HepG2 (cell line): ENCODE results near the gene WDR93. TPM values are rescaled to one million over a fixed set of nuclear protein-coding genes. Genes with fewer than 3 reads are reported as not detected.
A peak's percentile ranks its signal among the peaks of the same experiment; 100 is the strongest.

Experiments used
- CHD2 ChIP-seq: IDR thresholded peaks from 2 replicates; pipeline ENCODE4 v1.6.1; 2011; ENCODE audit warnings: low read depth, low read length, improper control_type of control experiment
- HIVEP1 ChIP-seq: sonication (generic); formaldehyde crosslinking; IDR thresholded peaks from 2 replicates; pipeline ENCODE4 v1.4.0; 2020; ENCODE audit warnings: mild to moderate bottlenecking, missing genetic modification reagents
- HMG20B ChIP-seq: conservative IDR thresholded peaks from 2 replicates; pipeline ENCODE4 v1.6.1; 2016; ENCODE audit warnings: missing genetic modification reagents, missing compliant biosample characterization
- HOXA5 ChIP-seq: sonication (generic); formaldehyde crosslinking; IDR thresholded peaks from 2 replicates; pipeline ENCODE4 v1.4.0; 2020; ENCODE audit warnings: missing genetic modification reagents
- KDM1A ChIP-seq: IDR thresholded peaks from 2 replicates; pipeline ENCODE4 v1.6.1; 2016; ENCODE audit warnings: missing compliant biosample characterization
- KMT2A ChIP-seq: sonication (generic); formaldehyde crosslinking; IDR thresholded peaks from 2 replicates; pipeline ENCODE4 v1.4.0; 2020; ENCODE audit warnings: missing genetic modification reagents
- PAF1 ChIP-seq: IDR thresholded peaks from 2 replicates; pipeline ENCODE4 v1.6.1; 2016; ENCODE audit warnings: missing genetic modification reagents, missing compliant biosample characterization
- PCBP1 ChIP-seq: fragments of 200-400 bp; formaldehyde crosslinking; IDR thresholded peaks from 2 replicates; pipeline ENCODE4 v1.6.1; 2017; ENCODE audit warnings: mild to moderate bottlenecking, low read depth, low read length, borderline replicate concordance
- TBX2 ChIP-seq: sonication (generic); formaldehyde crosslinking; IDR thresholded peaks from 2 replicates; pipeline ENCODE4 v1.5.0; 2020; ENCODE audit warnings: missing genetic modification reagents, mild to moderate bottlenecking, borderline replicate concordance
- TCF7 ChIP-seq: sonication (generic); IDR thresholded peaks from 2 replicates; pipeline ENCODE4 v1.6.1; 2016; ENCODE audit warnings: antibody characterized with exemption, low read depth
- ZEB1 ChIP-seq: IDR thresholded peaks from 2 replicates; pipeline ENCODE4 v1.6.1; 2012; ENCODE audit warnings: mild to moderate bottlenecking, low read depth, inconsistent platforms; ENCODE audit not compliant: insufficient replicate concordance
- ZNF30 ChIP-seq: sonication (generic); formaldehyde crosslinking; IDR thresholded peaks from 2 replicates; pipeline ENCODE4 v1.5.0; 2020; ENCODE audit warnings: mild to moderate bottlenecking, missing genetic modification reagents
- ZNF792 ChIP-seq: IDR thresholded peaks from 2 replicates; pipeline ENCODE4 v1.6.1; 2016
- polyA plus RNA-seq, 8 experiments: library from polyadenylated mRNA; depleted of rRNA in 3 of 8; stranded (reverse) in 7 of 8; unstranded in 1 of 8; fragments of >200 nt; fragmentation: Illumina TruSeq in 4 of 8; extraction: Trizol in 4 of 8; gene quantifications; 2 replicates each; pipeline versions ENCODE4 v1.2.1 to v1.2.3, GENCODE V29; 2011 to 2016; ENCODE audit warnings: low read depth in 4 of 8, missing spikeins in 1 of 8, mixed read lengths in 1 of 8; ENCODE audit not compliant: insufficient read depth in 1 of 8
- total RNA-seq, 5 experiments: library from RNA; depleted of rRNA; stranded (reverse); fragments of >200 nt; fragmentation: Illumina TruSeq; extraction: Trizol; gene quantifications; 2 replicates each; pipeline ENCODE4 v1.2.3, GENCODE V29; 2016; ENCODE audit warnings: low read depth in 1 of 5
- TF ChIP-seq, protein P1 (sequence below): sonication (generic); formaldehyde crosslinking; IDR thresholded peaks from 2 replicates; pipeline ENCODE4 v1.4.0; 2020; ENCODE audit warnings: missing genetic modification reagents, borderline replicate concordance
- TF ChIP-seq, protein P2 (sequence below): IDR thresholded peaks from 2 replicates; pipeline ENCODE4 v1.6.1; 2016; ENCODE audit warnings: missing biosample characterization, missing genetic modification reagents, low read depth
- TF ChIP-seq, protein P3 (sequence below): sonication (generic); formaldehyde crosslinking; IDR thresholded peaks from 2 replicates; pipeline ENCODE4 v1.5.0; 2020; ENCODE audit warnings: mild to moderate bottlenecking, missing genetic modification reagents, borderline replicate concordance

WDR93 gene
- total and polyA plus RNA-seq, 2 of the 13 experiments (the other 11 are each of a cell fraction or from before 2014, with no cell fraction given): 0.07 TPM; not detected in 1

DNA sequence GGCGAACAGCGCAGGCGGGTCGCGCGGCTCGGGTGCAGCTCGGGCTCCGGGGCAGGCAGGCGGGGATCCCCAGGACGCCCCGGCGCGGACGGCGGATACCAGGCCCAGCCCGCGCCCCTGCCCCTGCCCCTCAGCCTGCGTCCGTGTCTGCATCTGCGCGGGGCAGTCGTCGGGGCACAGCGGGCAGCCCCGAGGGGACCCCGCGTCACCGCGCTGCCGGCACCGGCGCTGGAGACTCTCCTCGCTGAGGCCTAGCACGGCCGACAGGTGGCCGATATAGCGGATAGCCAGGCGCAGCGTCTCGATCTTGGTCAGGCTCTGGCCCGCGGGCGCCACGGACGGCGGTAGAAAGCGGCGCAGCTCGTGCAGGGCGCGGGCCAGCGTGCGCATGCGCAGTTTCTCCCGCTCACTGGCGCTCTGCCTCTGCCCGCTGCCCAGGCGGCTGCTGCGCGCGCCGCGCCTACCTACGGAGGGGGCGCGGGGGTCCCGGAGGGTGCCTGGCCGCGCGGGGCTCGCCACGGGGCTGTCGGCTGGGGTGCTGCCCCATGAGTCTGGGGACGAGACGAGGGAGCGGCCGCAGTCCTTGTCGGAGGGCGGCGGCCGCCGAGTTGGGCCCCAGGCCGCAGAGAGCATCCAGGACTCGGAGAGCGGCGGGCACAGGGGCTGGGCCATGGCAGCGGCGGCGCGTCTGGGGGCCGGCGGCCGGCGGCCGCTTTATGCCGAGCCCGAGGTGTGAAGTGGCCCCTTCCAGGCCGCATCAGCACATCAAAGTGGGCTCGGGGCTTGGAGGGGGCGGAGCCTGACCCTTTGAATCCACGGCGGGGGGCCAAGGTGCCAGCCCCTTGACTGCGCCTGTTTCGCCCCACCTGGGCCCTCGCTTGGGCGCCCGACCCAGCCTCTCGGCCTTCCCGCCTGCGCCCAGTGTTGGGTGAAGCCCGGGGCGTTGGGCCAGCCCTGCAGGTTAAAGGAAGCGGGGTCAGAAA is 60.2 kb downstream of the WDR93 start, which contains the start of gene MESP1 (continued):
- TF ChIP-seq, protein P1, sequence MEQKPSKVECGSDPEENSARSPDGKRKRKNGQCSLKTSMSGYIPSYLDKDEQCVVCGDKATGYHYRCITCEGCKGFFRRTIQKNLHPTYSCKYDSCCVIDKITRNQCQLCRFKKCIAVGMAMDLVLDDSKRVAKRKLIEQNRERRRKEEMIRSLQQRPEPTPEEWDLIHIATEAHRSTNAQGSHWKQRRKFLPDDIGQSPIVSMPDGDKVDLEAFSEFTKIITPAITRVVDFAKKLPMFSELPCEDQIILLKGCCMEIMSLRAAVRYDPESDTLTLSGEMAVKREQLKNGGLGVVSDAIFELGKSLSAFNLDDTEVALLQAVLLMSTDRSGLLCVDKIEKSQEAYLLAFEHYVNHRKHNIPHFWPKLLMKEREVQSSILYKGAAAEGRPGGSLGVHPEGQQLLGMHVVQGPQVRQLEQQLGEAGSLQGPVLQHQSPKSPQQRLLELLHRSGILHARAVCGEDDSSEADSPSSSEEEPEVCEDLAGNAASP (CRISPR knock-in tag): peak; percentile 42; the same call in 1 of the 2 replicates
- TF ChIP-seq, protein P2, sequence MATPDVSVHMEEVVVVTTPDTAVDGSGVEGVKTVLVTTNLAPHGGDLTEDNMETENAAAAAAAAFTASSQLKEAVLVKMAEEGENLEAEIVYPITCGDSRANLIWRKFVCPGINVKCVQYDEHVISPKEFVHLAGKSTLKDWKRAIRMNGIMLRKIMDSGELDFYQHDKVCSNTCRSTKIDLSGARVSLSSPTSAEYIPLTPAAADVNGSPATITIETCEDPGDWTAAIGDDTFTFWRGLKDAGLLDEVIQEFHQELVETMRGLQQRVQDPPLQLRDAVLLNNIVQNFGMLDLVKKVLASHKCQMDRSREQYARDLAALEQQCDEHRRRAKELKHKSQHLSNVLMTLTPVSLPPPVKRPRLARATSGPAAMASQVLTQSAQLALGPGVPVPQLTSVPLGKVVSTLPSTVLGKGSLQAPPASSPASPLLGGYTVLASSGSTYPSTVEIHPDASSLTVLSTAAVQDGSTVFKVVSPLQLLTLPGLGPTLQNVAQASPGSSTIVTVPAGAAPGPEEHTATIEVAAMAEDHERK (CRISPR knock-in tag): no peak
- TF ChIP-seq KDM1A (CRISPR knock-in tag) (no peak), HIVEP1 (CRISPR knock-in tag) (no peak), ZNF792 (peak; percentile 69; the same call in 1 of the 2 replicates), KMT2A (peak; percentile 64; the same call in 1 of the 2 replicates), CHD2 (no peak), HMG20B (CRISPR knock-in tag) (no peak), ZEB1 (no peak), PAF1 (CRISPR knock-in tag) (no peak), ZNF30 (no peak), HOXA5 (CRISPR knock-in tag) (no peak; the same call in 1 of the 2 replicates), TBX2 (peak; percentile 41; the same call in 1 of the 2 replicates), PCBP1 (no peak), TCF7 (no peak)
- TF ChIP-seq, protein P3, sequence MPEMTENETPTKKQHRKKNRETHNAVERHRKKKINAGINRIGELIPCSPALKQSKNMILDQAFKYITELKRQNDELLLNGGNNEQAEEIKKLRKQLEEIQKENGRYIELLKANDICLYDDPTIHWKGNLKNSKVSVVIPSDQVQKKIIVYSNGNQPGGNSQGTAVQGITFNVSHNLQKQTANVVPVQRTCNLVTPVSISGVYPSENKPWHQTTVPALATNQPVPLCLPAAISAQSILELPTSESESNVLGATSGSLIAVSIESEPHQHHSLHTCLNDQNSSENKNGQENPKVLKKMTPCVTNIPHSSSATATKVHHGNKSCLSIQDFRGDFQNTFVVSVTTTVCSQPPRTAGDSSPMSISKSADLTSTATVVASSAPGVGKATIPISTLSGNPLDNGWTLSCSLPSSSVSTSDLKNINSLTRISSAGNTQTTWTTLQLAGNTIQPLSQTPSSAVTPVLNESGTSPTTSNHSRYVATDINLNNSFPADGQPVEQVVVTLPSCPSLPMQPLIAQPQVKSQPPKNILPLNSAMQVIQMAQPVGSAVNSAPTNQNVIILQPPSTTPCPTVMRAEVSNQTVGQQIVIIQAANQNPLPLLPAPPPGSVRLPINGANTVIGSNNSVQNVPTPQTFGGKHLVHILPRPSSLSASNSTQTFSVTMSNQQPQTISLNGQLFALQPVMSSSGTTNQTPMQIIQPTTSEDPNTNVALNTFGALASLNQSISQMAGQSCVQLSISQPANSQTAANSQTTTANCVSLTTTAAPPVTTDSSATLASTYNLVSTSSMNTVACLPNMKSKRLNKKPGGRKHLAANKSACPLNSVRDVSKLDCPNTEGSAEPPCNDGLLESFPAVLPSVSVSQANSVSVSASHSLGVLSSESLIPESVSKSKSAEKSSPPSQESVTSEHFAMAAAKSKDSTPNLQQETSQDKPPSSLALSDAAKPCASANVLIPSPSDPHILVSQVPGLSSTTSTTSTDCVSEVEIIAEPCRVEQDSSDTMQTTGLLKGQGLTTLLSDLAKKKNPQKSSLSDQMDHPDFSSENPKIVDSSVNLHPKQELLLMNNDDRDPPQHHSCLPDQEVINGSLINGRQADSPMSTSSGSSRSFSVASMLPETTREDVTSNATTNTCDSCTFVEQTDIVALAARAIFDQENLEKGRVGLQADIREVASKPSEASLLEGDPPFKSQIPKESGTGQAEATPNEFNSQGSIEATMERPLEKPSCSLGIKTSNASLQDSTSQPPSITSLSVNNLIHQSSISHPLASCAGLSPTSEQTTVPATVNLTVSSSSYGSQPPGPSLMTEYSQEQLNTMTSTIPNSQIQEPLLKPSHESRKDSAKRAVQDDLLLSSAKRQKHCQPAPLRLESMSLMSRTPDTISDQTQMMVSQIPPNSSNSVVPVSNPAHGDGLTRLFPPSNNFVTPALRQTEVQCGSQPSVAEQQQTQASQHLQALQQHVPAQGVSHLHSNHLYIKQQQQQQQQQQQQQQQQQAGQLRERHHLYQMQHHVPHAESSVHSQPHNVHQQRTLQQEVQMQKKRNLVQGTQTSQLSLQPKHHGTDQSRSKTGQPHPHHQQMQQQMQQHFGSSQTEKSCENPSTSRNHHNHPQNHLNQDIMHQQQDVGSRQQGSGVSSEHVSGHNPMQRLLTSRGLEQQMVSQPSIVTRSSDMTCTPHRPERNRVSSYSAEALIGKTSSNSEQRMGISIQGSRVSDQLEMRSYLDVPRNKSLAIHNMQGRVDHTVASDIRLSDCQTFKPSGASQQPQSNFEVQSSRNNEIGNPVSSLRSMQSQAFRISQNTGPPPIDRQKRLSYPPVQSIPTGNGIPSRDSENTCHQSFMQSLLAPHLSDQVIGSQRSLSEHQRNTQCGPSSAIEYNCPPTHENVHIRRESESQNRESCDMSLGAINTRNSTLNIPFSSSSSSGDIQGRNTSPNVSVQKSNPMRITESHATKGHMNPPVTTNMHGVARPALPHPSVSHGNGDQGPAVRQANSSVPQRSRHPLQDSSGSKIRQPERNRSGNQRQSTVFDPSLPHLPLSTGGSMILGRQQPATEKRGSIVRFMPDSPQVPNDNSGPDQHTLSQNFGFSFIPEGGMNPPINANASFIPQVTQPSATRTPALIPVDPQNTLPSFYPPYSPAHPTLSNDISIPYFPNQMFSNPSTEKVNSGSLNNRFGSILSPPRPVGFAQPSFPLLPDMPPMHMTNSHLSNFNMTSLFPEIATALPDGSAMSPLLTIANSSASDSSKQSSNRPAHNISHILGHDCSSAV (CRISPR knock-in tag): no peak
